GM21367 (cell line): ENCODE measurements around the gene NT5E.
"Not testable (repeated sequence)": the region's sequence is repeated elsewhere in the genome, so short reads cannot be mapped to it uniquely, and the experiment has no call there.

ENCODE experiments used
- ATAC-seq: cut with Tn5 transposase; IDR thresholded peaks from one replicate; pipeline ENCODE4 v1.9.1; 2021; ENCODE audit not compliant: unreplicated experiment

NT5E gene

GRCh38 chr6:85484948-85485347 lies 35.1 kb downstream of the NT5E start:
- no peak for ATAC-seq

GRCh38 chr6:85490516-85491248 lies 40.8 kb downstream of the NT5E start:
- ATAC-seq: no peak

GRCh38 chr6:85493389-85493788 lies 43.5 kb downstream of the NT5E start:
- no peak for ATAC-seq

GRCh38 chr6:85494547-85495536 lies 45.0 kb downstream of the NT5E start:
- ATAC-seq: no peak

GRCh38 chr6:85496009-85496579 lies 46.2 kb downstream of the NT5E start:
- ATAC-seq: no peak

GRCh38 chr6:85496856-85497255 lies 47.0 kb downstream of the NT5E start:
- no peak for ATAC-seq

- no peak for ATAC-seq
Measured at GRCh38 chr6:85498596-85499258, 48.8 kb downstream of the NT5E start.

- ATAC-seq: no peak
Measured at GRCh38 chr6:85506441-85507093, 56.7 kb downstream of the NT5E start.

GRCh38 chr6:85516168-85516567 lies 66.3 kb downstream of the NT5E start:
- ATAC-seq: no peak

GRCh38 chr6:85524281-85524680 lies 74.4 kb downstream of the NT5E start:
- ATAC-seq: not testable (repeated sequence)

GRCh38 chr6:85537055-85537494 lies 87.2 kb downstream of the NT5E start:
- no peak for ATAC-seq

GRCh38 chr6:85544776-85545175 lies 94.9 kb downstream of the NT5E start:
- ATAC-seq: no peak
